K562 (cell line): ENCODE data around the gene IGF2BP3.

ENCODE experiments used
- CREM ChIP-seq: IDR thresholded peaks from 2 replicates; pipeline ENCODE4 v1.6.1; 2014; ENCODE audit warnings: antibody characterized with exemption, low read depth
- FOXM1 ChIP-seq, 2 experiments: fragments of 450-650 bp in 1 of 2; sonication (generic) in 1 of 2; formaldehyde crosslinking in 1 of 2; IDR thresholded peaks; 2 replicates each; pipeline versions ENCODE4 v1.6.1 to v1.9.0; 2017 to 2022; ENCODE audit warnings: low read depth in 2 of 2, mild to moderate bottlenecking in 2 of 2, missing genetic modification reagents in 1 of 2, moderate library complexity in 1 of 2
- HMG20A ChIP-seq: fragments of 450-650 bp; formaldehyde crosslinking; conservative IDR thresholded peaks from 2 replicates; pipeline ENCODE4 v1.4.0; 2020; ENCODE audit warnings: mild to moderate bottlenecking, mixed read lengths
- KDM1A ChIP-seq, 2 experiments: fragments of 450-650 bp; IDR thresholded peaks; 2 replicates each; pipeline ENCODE4 v1.6.1; 2016; ENCODE audit warnings: mild to moderate bottlenecking in 2 of 2
- MAZ ChIP-seq, 2 experiments: fragments of 450-650 bp in 1 of 2; sonication (generic) in 1 of 2; formaldehyde crosslinking; IDR thresholded peaks in 1 of 2; conservative IDR thresholded peaks in 1 of 2; 2 replicates each; pipeline versions ENCODE4 v1.4.0 to v1.5.0; 2020; ENCODE audit warnings: mild to moderate bottlenecking in 1 of 2, missing genetic modification reagents in 1 of 2
- SNRNP70 ChIP-seq: fragments of 200-400 bp; formaldehyde crosslinking; optimal IDR thresholded peaks from 2 replicates; pipeline ENCODE3; 2017; ENCODE audit warnings: low read depth, low read length
- SRF ChIP-seq, 2 experiments: fragments of 250-450, 450-650 bp in 1 of 2; sonication (Bioruptor Pico) in 1 of 2; sonication (generic) in 1 of 2; formaldehyde crosslinking; IDR thresholded peaks; 2 replicates each; pipeline versions ENCODE4 v1.5.0 to v1.5.1; 2020 to 2022; ENCODE audit warnings: mild to moderate bottlenecking in 1 of 2, missing genetic modification reagents in 1 of 2
- ZBTB26 ChIP-seq: fragments of 450-650 bp; formaldehyde crosslinking; IDR thresholded peaks from 2 replicates; pipeline ENCODE4 v1.4.0; 2022; ENCODE audit warnings: missing genetic modification characterization
- ZBTB8A ChIP-seq: fragments of 450-650 bp; IDR thresholded peaks from 2 replicates; pipeline ENCODE4 v1.6.1; 2018; ENCODE audit warnings: mild to moderate bottlenecking, moderate library complexity; ENCODE audit not compliant: partially characterized antibody
- ZNF143 ChIP-seq: sonication (generic); formaldehyde crosslinking; IDR thresholded peaks from 2 replicates; pipeline ENCODE4 v1.9.0; 2022; ENCODE audit warnings: mild to moderate bottlenecking, missing genetic modification reagents
- ZNF263 ChIP-seq: sonication (generic); formaldehyde crosslinking; IDR thresholded peaks from 2 replicates; pipeline ENCODE4 v1.8.0; 2022; ENCODE audit warnings: mild to moderate bottlenecking, missing genetic modification reagents, borderline replicate concordance
- ZNF3 ChIP-seq: fragments of 250-450 bp; sonication (Bioruptor Pico); IDR thresholded peaks from 2 replicates; pipeline ENCODE4 v1.5.0; 2021; ENCODE audit warnings: mild to moderate bottlenecking, moderate library complexity
- ZNF431 ChIP-seq: sonication (generic); formaldehyde crosslinking; IDR thresholded peaks from 2 replicates; pipeline ENCODE4 v1.8.0; 2022; ENCODE audit warnings: mild to moderate bottlenecking, missing genetic modification reagents
- TF ChIP-seq, protein P1 (sequence below), 3 experiments: IDR thresholded peaks in 2 of 3; conservative IDR thresholded peaks in 1 of 3; 2 replicates each; pipeline ENCODE4 v1.5.1; 2011 to 2012; ENCODE audit warnings: low read length in 3 of 3, mild to moderate bottlenecking in 3 of 3, control low read depth in 2 of 3, improper control_type of control experiment in 1 of 3, inconsistent platforms in 1 of 3, low read depth in 1 of 3, mixed read lengths in 1 of 3, moderate library complexity in 1 of 3; ENCODE audit not compliant: insufficient read depth in 2 of 3

- TF ChIP-seq ZNF3 (no peak), SNRNP70 (no peak), ZBTB26 (no peak), ZNF263 (no peak), FOXM1 (IDR thresholded peaks at IDR 0.05; ENCODE audit: low read depth) (no peak), FOXM1 (CRISPR knock-in tag; IDR thresholded peaks at IDR 0.05; ENCODE audit: low read depth) (no peak), HMG20A (no peak), KDM1A (IDR thresholded peaks at IDR 0.05) (no peak), SRF (CRISPR knock-in tag; IDR thresholded peaks at IDR 0.05) (no peak), CREM (no peak), ZNF431 (CRISPR knock-in tag) (no peak), ZBTB8A (no peak), ZNF143 (CRISPR knock-in tag) (no peak), MAZ (CRISPR knock-in tag; conservative IDR thresholded peaks at IDR 0.05 in 1 of 2, IDR thresholded peaks at IDR 0.05 in 1 of 2) (no peak)
- TF ChIP-seq, protein P1, sequence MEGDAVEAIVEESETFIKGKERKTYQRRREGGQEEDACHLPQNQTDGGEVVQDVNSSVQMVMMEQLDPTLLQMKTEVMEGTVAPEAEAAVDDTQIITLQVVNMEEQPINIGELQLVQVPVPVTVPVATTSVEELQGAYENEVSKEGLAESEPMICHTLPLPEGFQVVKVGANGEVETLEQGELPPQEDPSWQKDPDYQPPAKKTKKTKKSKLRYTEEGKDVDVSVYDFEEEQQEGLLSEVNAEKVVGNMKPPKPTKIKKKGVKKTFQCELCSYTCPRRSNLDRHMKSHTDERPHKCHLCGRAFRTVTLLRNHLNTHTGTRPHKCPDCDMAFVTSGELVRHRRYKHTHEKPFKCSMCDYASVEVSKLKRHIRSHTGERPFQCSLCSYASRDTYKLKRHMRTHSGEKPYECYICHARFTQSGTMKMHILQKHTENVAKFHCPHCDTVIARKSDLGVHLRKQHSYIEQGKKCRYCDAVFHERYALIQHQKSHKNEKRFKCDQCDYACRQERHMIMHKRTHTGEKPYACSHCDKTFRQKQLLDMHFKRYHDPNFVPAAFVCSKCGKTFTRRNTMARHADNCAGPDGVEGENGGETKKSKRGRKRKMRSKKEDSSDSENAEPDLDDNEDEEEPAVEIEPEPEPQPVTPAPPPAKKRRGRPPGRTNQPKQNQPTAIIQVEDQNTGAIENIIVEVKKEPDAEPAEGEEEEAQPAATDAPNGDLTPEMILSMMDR (IDR thresholded peaks at IDR 0.05 in 2 of 3, conservative IDR thresholded peaks at IDR 0.05 in 1 of 3; ENCODE audit: insufficient read depth in 2 of 3, low read depth in 1 of 3, low read length in 3 of 3) = no peak
Measured at GRCh38 chr7:23514755-23515154, 44.5 kb upstream of the IGF2BP3 start.
